HG02798 (cell line): ENCODE measurements around the gene PDE4B.
A peak's percentile ranks its signal among the peaks of the same experiment; 100 is the strongest.

Source experiments
- ATAC-seq: cut with Tn5 transposase; IDR thresholded peaks from one replicate; pipeline ENCODE4 v1.9.1; 2021; ENCODE audit warnings: mild to moderate bottlenecking; ENCODE audit not compliant: unreplicated experiment, poor library complexity

The PDE4B gene

GRCh38 chr1:66217021-66217420 lies 424.3 kb downstream of the PDE4B start:
- ATAC-seq = no peak

GRCh38 chr1:66217561-66217960 lies 424.9 kb downstream of the PDE4B start:
- ATAC-seq = no peak

- no peak for ATAC-seq
Measured at GRCh38 chr1:66220477-66220876, 427.8 kb downstream of the PDE4B start.

GRCh38 chr1:66223681-66224080 lies 431.0 kb downstream of the PDE4B start:
- ATAC-seq = no peak

- no peak for ATAC-seq
Measured at GRCh38 chr1:66226985-66227384, 434.3 kb downstream of the PDE4B start.

- no peak for ATAC-seq
Measured at GRCh38 chr1:66227966-66228365, 435.3 kb downstream of the PDE4B start.

GRCh38 chr1:66231217-66231616 lies 438.5 kb downstream of the PDE4B start:
- ATAC-seq = no peak

- no peak for ATAC-seq
Measured at GRCh38 chr1:66231681-66232463, 439.2 kb downstream of the PDE4B start.

- no peak for ATAC-seq
Measured at GRCh38 chr1:66237042-66237441, 444.3 kb downstream of the PDE4B start.

- no peak for ATAC-seq
Measured at GRCh38 chr1:66237722-66238479, 445.2 kb downstream of the PDE4B start.

GRCh38 chr1:66239834-66240233 lies 447.1 kb downstream of the PDE4B start:
- no peak for ATAC-seq

GRCh38 chr1:66240491-66241484 lies 448.1 kb downstream of the PDE4B start:
- ATAC-seq = no peak

GRCh38 chr1:66242646-66243547 lies 450.2 kb downstream of the PDE4B start:
- peak; percentile 78 for ATAC-seq

- no peak for ATAC-seq
Measured at GRCh38 chr1:66243548-66244130, 450.9 kb downstream of the PDE4B start.

- ATAC-seq = no peak
Measured at GRCh38 chr1:66244429-66244828, 451.7 kb downstream of the PDE4B start.

- ATAC-seq = no peak
Measured at GRCh38 chr1:66245691-66246090, 453.0 kb downstream of the PDE4B start.

- ATAC-seq = no peak
Measured at GRCh38 chr1:66246351-66247269, 453.9 kb downstream of the PDE4B start.
